ENCODE results near the gene RIMKLB.

DNA sequence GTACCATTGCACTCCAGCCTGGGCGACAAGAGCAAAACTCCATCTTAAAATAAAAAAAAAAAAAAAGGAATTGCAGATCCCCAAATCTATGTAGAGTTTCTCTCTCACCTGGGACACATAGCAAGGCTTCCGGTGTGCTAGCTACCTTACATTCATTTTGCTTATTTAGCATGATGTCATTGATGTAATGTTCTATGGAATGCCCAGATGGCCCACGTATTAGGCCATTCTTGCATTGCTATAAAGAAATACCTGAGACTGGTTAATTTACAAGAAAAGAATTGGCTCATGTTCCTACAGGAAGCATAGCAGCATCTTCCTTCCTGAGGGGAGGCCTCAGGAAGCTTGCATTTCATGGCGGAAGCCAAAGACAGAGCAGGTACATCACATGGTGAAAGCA is 87.7 kb downstream of the RIMKLB start:
- TF ChIP-seq, protein P1, sequence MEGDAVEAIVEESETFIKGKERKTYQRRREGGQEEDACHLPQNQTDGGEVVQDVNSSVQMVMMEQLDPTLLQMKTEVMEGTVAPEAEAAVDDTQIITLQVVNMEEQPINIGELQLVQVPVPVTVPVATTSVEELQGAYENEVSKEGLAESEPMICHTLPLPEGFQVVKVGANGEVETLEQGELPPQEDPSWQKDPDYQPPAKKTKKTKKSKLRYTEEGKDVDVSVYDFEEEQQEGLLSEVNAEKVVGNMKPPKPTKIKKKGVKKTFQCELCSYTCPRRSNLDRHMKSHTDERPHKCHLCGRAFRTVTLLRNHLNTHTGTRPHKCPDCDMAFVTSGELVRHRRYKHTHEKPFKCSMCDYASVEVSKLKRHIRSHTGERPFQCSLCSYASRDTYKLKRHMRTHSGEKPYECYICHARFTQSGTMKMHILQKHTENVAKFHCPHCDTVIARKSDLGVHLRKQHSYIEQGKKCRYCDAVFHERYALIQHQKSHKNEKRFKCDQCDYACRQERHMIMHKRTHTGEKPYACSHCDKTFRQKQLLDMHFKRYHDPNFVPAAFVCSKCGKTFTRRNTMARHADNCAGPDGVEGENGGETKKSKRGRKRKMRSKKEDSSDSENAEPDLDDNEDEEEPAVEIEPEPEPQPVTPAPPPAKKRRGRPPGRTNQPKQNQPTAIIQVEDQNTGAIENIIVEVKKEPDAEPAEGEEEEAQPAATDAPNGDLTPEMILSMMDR (conservative IDR thresholded peaks at IDR 0.05 in 1 of 2, IDR thresholded peaks at IDR 0.05 in 1 of 2; ENCODE audit: low read depth in 1 of 2, low read length in 2 of 2), result no peak
- no peak for TF ChIP-seq EZH2 (IDR thresholded peaks at IDR 0.05; ENCODE audit: low read length, missing control alignments)

Data from fibroblast of lung (primary cell).